HepG2 (cell line): Measurements from ENCODE around the gene NCOA3. TPM values are rescaled to one million over a fixed set of nuclear protein-coding genes. Genes with fewer than 3 reads are reported as not detected.

ENCODE experiments used
- CENPX ChIP-seq: sonication (generic); formaldehyde crosslinking; IDR thresholded peaks from 2 replicates; pipeline ENCODE4 v1.9.0; 2021; ENCODE audit warnings: mild to moderate bottlenecking, missing genetic modification reagents, moderate library complexity
- ETV6 ChIP-seq: sonication (generic); formaldehyde crosslinking; conservative IDR thresholded peaks from 2 replicates; pipeline ENCODE4 v1.4.0; 2020; ENCODE audit warnings: missing genetic modification reagents
- FOXJ3 ChIP-seq: sonication (generic); formaldehyde crosslinking; IDR thresholded peaks from 2 replicates; pipeline ENCODE4 v1.4.0; 2020; ENCODE audit warnings: missing genetic modification reagents, mild to moderate bottlenecking, borderline replicate concordance
- MTA3 ChIP-seq: sonication (generic); formaldehyde crosslinking; IDR thresholded peaks from 2 replicates; pipeline ENCODE4 v1.4.0; 2020; ENCODE audit warnings: missing genetic modification reagents
- MYPOP ChIP-seq: sonication (generic); formaldehyde crosslinking; IDR thresholded peaks from 2 replicates; pipeline ENCODE4 v1.8.1; 2023; ENCODE audit warnings: mild to moderate bottlenecking, moderate library complexity, missing genetic modification reagents
- NONO ChIP-seq, 2 experiments: fragments of 450-650 bp in 1 of 2; sonication (generic) in 1 of 2; formaldehyde crosslinking in 1 of 2; IDR thresholded peaks in 1 of 2; conservative IDR thresholded peaks in 1 of 2; 2 replicates each; pipeline versions ENCODE4 v1.6.1 to v1.8.0; 2017 to 2022; ENCODE audit warnings: mild to moderate bottlenecking in 1 of 2, missing genetic modification reagents in 1 of 2, moderate library complexity in 1 of 2
- PBX2 ChIP-seq: IDR thresholded peaks from 2 replicates; pipeline ENCODE4 v1.6.1; 2016; ENCODE audit warnings: control low read depth
- PRDM10 ChIP-seq: sonication (generic); formaldehyde crosslinking; IDR thresholded peaks from 2 replicates; pipeline ENCODE4 v1.4.0; 2020; ENCODE audit warnings: low read depth, missing genetic modification reagents
- RBFOX2 ChIP-seq: fragments of 200-400 bp; formaldehyde crosslinking; IDR thresholded peaks from 2 replicates; pipeline ENCODE4 v1.6.1; 2017; ENCODE audit warnings: low read depth, mild to moderate bottlenecking, low read length
- ZBTB8A ChIP-seq: sonication (generic); formaldehyde crosslinking; IDR thresholded peaks from 2 replicates; pipeline ENCODE4 v1.4.0; 2020; ENCODE audit warnings: mild to moderate bottlenecking, low read depth, missing genetic modification reagents, borderline replicate concordance
- polyA plus RNA-seq, 8 experiments: library from polyadenylated mRNA; depleted of rRNA in 3 of 8; stranded (reverse) in 7 of 8; unstranded in 1 of 8; fragments of >200 nt; fragmentation: Illumina TruSeq in 4 of 8; extraction: Trizol in 4 of 8; gene quantifications; 2 replicates each; pipeline versions ENCODE4 v1.2.1 to v1.2.3, GENCODE V29; 2011 to 2016; ENCODE audit warnings: low read depth in 4 of 8, missing spikeins in 1 of 8, mixed read lengths in 1 of 8; ENCODE audit not compliant: insufficient read depth in 1 of 8
- total RNA-seq, 5 experiments: library from RNA; depleted of rRNA; stranded (reverse); fragments of >200 nt; fragmentation: Illumina TruSeq; extraction: Trizol; gene quantifications; 2 replicates each; pipeline ENCODE4 v1.2.3, GENCODE V29; 2016; ENCODE audit warnings: low read depth in 1 of 5

The NCOA3 gene
- total and polyA plus RNA-seq, 2 of the 13 experiments (the other 11 are each of a cell fraction or from before 2014, with no cell fraction given), result 35.0 to 56.8 TPM

GRCh38 chr20:47667086-47667485, 165.4 kb downstream of the NCOA3 start (continued):
- TF ChIP-seq PRDM10 (CRISPR knock-in tag) (no peak), MTA3 (CRISPR knock-in tag) (no peak), MYPOP (no peak), RBFOX2 (no peak), ETV6 (CRISPR knock-in tag) (no peak), CENPX (no peak), FOXJ3 (CRISPR knock-in tag) (no peak), PBX2 (no peak), ZBTB8A (CRISPR knock-in tag) (no peak), NONO (IDR thresholded peaks at IDR 0.05) (no peak), NONO (CRISPR knock-in tag; conservative IDR thresholded peaks at IDR 0.05) (no peak)
